Measurements from ENCODE around the gene SPTA1.

DNA sequence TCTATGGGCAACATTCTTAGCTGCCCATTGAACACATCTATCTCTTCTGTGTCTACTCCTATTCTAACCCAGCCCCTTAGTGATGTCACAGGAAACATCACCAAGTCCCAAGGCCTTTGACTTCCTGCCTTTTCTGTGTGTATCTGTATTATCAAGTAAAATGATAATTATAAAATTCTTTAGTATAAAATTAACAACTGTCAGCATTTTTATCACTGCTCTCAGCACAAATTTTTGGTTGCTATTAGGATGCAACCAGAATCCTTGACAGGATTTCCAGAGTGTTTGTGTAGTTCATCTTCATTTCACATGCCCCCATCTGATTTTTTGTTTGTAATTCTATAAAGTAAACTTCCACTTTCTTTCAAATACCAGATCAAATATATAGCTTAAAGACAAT is 47.6 kb downstream of the SPTA1 start:
- TF ChIP-seq POLR2A (IDR thresholded peaks at IDR 0.05; ENCODE audit: low read depth, low read length) (no peak), POLR2AphosphoS5 (IDR thresholded peaks at IDR 0.05; ENCODE audit: low read depth, low read length) (no peak), TAF1 (IDR thresholded peaks at IDR 0.05; ENCODE audit: borderline replicate concordance, low read depth, low read length) (no peak)

Data from GM12892 (cell line).